SHP77 treated with DMSO at 0.1 percent for 48 hours (cell line): ENCODE data around the gene ETFRF1.

Source experiments
- DNase-seq: peaks from one replicate; lab custom pipeline; 2025; lab: John Stamatoyannopoulos, UW

ETFRF1 gene

DNA sequence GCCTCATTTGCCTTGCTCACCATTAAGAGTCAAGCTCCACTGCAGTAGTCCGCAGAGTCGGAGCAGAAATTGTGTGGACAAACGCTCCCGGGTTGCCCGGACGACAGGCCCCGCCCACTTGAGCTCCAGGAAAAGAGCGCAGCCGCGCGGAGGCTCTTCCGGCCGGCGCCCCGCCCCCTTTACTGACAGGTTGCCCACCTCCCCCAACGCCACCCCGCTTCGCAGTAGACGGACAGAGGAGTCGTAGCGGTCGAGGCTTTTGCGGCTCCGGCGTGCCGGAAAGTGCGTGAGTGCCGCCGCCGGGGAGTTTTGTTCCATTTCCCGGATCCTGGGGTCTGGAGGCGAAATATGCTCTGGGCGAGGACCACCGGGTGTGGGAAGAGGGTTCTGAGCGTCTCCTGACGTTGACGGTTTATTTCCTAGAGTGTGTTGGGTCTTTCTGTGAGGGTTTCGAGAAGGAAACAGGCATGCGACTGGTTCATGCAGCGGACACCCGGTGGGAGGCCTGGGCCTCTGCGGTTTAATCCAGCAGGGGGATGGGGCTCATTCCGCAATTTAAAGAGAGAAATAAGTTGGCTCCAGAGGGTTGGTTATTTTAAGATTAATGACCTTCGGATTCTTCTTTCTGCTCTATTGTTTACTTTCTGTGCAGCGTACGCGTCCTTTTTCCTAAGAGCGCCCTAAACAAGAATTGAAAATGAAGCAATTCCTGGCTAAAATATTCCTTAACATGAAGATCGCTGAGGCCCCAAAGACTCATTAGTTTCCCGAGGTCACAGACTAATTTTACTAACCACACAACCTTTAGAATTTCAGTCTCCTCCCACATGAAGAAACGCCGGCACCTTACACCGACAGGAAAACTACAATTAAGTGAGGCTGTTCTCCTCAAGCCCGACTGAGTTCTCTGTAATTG is at the start of gene ETFRF1, which contains the start of gene DNAI7:
Gene ETFRF1, plus strand, starts transcription at position 182 of the 916 bp plus-strand sequence. CDS start 8,720 bp downstream, outside the sequence.
Gene DNAI7, minus strand, starts transcription at position 105 of the 916 bp plus-strand sequence. Its CDS starts 82 bp downstream, at position 23.
- DNase-seq: peak; percentile 95

GRCh38 chr12:25146686-25147085 is 48.4 kb upstream of the ETFRF1 start:
- no peak for DNase-seq

DNA sequence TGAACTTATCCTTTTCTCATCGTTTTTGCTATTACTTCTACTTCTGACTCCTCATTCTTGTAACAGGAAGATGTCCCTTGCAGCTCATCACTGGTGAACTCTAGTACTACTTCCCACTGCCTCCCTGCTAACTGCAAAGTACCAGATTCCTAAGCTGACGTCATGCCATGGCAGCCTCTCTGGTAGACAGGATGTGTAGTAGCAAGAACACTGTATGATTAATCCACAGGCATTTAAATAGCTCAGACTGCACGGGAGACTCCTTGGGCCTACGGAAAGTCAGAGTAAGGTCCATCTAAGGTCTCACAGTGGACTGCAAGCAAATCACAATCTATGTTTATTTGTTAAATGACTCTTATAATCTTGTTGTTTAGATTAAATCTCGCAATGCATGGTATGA is 43.6 kb upstream of the ETFRF1 start:
- DNase-seq: no peak

GRCh38 chr12:25152055-25152454 is 43.0 kb upstream of the ETFRF1 start:
- no peak for DNase-seq

DNA sequence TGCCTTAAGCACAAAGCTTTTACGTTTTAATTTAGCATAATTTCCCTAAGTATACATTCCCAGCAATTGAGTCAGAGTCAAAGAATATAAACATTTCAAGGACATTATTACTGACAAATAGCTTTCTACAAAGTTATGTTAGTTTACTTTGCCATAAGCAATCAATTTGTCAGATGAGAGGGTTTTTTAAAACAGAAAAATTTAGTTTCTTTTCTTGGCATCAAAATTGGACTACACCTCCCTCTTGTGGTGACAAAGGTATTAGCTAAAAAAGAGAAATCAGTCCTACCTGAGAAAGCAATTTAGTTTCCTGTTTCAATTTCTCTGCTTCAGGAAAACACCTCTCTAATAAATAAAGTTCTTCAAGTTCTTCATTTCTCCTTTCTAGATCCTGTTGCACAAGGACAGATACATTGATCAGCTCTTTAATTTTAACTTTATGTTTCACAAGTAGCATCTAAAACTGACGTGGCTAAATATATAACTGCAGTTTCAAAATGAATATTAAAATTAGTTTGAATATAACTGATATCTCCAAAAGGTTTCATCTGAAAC is 39.9 kb upstream of the ETFRF1 start:
- no peak for DNase-seq

- DNase-seq: no peak
Observed at GRCh38 chr12:25156061-25156460, 39.0 kb upstream of the ETFRF1 start.

DNA sequence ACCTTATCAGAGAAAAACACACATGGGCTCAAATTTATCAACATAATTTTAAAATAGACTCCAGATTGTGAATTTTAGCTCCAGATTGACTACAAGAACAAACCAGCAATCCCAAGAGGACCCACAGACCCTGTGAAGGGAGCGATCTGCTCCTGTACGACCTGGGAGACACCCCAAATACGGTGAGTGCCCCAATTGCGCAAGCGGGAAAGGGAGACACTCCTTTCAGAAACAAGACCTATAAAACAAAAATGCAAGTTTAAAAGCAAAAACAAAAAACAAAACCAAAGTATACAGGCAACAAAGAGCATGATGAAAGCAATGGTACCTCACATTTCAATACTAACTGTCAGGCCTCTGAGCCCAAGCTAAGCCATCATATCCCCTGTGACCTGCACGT is 32.2 kb upstream of the ETFRF1 start:
- no peak for DNase-seq

- no peak for DNase-seq
Observed at GRCh38 chr12:25182765-25183164, 12.3 kb upstream of the ETFRF1 start.

DNA sequence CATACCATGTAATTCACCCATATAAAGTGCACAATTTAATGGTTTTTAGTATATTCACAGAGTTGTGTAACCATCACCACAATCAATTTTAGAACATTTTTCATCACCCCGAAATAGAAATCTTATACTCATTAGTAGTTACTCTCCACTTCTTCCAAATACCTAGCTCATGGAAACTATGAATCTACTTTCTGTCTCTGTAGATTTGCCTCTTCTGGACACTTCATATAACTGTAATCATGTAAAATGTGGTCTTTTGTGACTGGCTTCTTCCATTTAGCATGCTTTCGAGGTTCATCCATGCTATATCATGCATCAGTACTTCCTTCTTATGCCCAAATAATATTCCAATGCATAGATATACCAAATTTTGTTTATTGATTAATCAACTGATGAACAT is 10.9 kb upstream of the ETFRF1 start:
- DNase-seq: no peak

DNA sequence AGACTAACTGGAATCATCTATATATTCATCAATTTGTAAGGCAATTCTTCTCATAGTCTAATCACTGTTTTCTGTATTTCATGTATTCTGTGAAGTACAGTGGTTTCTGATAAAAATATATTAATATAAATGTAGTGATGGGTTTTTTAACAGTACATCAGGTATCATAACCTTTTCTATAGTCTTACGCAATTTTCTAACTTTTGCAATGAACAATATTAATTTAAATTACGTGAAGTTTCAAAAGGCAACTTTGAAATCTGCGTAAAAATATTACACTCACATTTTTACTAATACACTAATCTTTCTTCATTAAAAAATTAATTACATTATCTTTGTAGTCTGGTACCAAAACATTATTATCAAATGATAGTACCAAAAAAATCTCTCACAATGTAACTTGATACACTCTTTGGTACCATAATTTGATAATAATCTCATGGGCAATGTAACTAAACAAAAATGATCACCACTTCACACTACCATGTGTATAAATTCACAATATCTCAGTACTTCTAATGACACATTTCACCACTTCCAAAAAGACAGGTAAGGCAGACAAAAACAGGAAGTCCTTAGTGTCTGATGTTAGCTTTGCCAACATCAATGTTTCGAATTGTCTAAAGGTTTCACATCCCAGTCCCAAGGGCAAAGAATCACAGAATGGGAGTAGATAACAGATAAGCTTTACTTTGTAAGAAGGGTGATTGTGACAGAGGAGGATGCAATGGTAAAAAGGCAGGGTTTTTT is 8.8 kb upstream of the ETFRF1 start:
- no peak for DNase-seq

GRCh38 chr12:25186788-25187402 is 8.1 kb upstream of the ETFRF1 start:
- no peak for DNase-seq

DNA sequence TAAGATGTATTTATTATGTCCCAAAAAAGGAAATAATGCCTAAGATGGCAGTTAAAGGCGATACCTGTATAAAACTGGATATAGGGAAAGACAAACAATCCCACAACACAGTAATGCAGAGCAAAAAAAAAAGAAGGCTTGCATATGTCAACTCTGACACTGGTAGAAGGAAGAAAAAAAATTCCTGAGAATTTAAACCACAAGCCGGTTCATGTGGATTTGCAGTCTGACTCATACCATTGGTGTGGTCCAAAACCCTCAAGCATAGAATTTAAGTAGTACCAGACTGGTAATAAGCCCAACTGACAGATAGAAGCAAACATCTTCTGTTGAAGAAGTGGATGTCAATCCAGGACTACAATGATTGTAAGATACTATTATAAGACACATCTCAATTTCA is 7.3 kb upstream of the ETFRF1 start:
- no peak for DNase-seq

DNA sequence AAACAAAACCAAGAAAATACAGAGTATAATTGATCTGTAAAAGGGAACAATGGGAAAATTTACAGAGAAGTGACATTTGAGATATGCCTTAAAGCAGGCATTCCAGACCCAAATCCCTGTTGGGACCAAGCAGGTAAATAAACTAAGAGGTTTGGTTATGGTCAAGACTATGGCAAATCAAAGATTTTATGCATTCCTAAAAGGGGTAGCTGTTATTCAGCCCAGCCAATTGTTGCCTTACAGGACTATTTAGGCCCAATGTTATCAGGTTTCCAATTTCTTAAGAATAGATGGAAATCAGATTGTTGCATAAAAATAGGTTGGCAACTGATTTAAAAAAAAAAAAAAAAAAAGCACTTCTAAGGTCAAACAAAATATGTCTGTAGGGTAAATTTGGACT is 5.4 kb upstream of the ETFRF1 start:
- no peak for DNase-seq

GRCh38 chr12:25190793-25191192 is 4.2 kb upstream of the ETFRF1 start:
- no peak for DNase-seq

DNA sequence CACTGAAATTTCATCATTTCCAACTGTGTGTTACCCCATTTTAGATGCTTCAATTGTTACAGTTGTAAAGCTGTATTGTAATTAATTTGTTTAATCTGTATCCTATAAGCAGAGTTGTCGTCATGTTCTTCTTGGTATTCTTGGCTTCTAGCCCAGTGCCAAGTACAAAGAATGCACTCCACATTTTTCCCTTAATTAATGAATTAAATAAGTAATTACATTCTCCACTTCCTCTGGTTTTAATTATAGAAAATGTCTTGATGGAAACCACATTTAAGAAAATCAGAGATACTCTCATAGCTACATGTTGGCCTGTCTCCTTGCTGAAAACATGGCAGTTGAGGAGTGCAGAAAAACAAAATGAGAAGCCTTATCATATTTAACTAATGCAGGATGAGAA is 823 bp upstream of the ETFRF1 start:
- no peak for DNase-seq

DNA sequence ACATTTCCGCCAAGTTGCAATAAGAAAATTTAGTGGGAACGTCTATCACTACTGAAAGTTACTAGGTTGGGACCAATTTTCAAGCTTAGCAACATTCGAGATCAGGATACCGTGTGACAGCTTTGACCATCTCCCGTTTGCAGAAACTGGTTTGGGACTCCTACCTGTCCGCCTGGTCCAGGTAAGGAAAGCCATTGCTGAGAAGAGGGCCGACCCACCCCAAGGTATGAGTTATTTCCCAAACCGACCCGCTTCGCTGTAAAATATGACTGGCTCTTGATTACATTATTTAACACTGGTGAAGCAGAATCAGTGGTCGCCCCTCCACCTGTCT is 348 bp upstream of the ETFRF1 start:
- DNase-seq: no peak

DNA sequence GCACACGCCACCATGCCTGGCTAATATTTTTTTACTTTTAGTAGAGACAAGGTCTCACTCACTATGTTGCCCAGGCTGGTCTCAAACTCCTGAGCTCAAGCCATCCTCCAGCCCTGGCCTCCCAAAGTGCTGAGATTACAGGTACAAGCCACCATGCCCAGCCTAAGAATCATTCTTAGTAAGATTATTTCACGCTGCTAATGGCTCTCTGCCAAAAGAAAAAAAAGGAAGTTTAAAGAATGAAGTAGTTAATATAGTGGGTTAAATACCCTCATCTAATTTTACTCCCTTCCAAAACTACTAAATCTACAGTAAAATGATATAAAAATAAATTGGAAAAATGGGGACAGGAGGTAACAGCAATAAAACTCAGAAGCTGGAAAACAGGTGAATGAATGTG is 2.6 kb downstream of the ETFRF1 start:
- DNase-seq: no peak

GRCh38 chr12:25200703-25201102 is 5.7 kb downstream of the ETFRF1 start:
- no peak for DNase-seq

- DNase-seq: no peak
Observed at GRCh38 chr12:25202137-25202536, 7.1 kb downstream of the ETFRF1 start.

- no peak for DNase-seq
Observed at GRCh38 chr12:25207411-25207810, 12.4 kb downstream of the ETFRF1 start.

DNA sequence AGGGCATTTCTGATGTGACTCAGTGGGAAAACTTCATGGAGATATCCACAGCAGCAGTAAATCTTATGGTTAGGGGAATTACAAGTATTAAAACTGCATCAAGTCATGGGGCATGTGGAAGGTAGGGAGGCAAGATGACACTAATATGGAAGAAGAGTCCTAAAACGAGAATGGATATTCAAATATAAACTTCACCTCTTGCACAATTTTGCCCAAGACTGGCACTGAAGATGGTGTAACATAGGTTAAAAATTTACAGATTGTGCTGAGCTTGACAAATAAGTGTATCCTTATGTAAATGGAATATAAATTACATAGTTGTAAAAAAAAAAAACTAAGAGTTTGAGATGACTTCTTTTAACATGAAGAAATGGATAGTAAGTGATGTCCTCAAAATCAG is 12.8 kb downstream of the ETFRF1 start:
- DNase-seq: no peak

- no peak for DNase-seq
Observed at GRCh38 chr12:25208554-25208953, 13.5 kb downstream of the ETFRF1 start.
